Measurements from ENCODE around the gene DISP3. TPM values are rescaled to one million over a fixed set of nuclear protein-coding genes. Genes with fewer than 3 reads are reported as not detected.

The DISP3 gene
- total and polyA plus RNA-seq, 7 donors: under 0.01 to 0.28 (median 0.16) TPM; not detected in 4

- Histone ChIP-seq H3K4me1 (no peaks in the 10 kb centered on the region), H3K27ac (no peak overlapping the region), H3K36me3 (no peaks in the 10 kb centered on the region), H3K27me3 (peaks cover 8 to 71% (median 17%) of the 10 kb centered on the region in 3 donors), H3K9me3 (no peaks in the 10 kb centered on the region), H3K4me3 (no peak overlapping the region)
- TF ChIP-seq EP300 (IDR thresholded peaks at IDR 0.05): no peak
- TF ChIP-seq POLR2AphosphoS5 (IDR thresholded peaks at IDR 0.05): no peak
- TF ChIP-seq POLR2A (IDR thresholded peaks at IDR 0.05): no peak
- no peak for TF ChIP-seq CTCF (IDR thresholded peaks at IDR 0.05)
- DNase-seq: no peak
- intact Hi-C loops (cut with DNase I): no loop called here
- 81 to 92% methylated on average over 6 of the region's 6 CpGs for WGBS, 2 donors
Measured at GRCh38 chr1:11562664-11563063, 83.7 kb downstream of the DISP3 start.

- Histone ChIP-seq H3K27ac (no peak overlapping the region), H3K36me3 (no peaks in the 10 kb centered on the region), H3K9me3 (no peaks in the 10 kb centered on the region), H3K4me1 (no peaks in the 10 kb centered on the region), H3K4me3 (no peak overlapping the region), H3K27me3 (peaks cover 8 to 72% (median 16%) of the 10 kb centered on the region in 3 donors)
- intact Hi-C loops (cut with DNase I): no loop called here
- no peak for DNase-seq
- TF ChIP-seq EP300 (IDR thresholded peaks at IDR 0.05): no peak
- no peak for TF ChIP-seq POLR2AphosphoS5 (IDR thresholded peaks at IDR 0.05)
- no peak for TF ChIP-seq POLR2A (IDR thresholded peaks at IDR 0.05)
- no peak for TF ChIP-seq CTCF (IDR thresholded peaks at IDR 0.05)
- 8 to 16% methylated on average over 14 of the region's 14 CpGs for WGBS, 2 donors
Measured at GRCh38 chr1:11563560-11564069, 84.7 kb downstream of the DISP3 start.

- Histone ChIP-seq H3K27ac (no peak overlapping the region), H3K4me1 (no peaks in the 10 kb centered on the region), H3K27me3 (peaks cover 8 to 67% (median 11%) of the 10 kb centered on the region in 3 donors), H3K4me3 (no peak overlapping the region), H3K36me3 (no peaks in the 10 kb centered on the region), H3K9me3 (no peaks in the 10 kb centered on the region)
- TF ChIP-seq CTCF (IDR thresholded peaks at IDR 0.05): no peak
- no peak for TF ChIP-seq POLR2A (IDR thresholded peaks at IDR 0.05)
- no peak for TF ChIP-seq POLR2AphosphoS5 (IDR thresholded peaks at IDR 0.05)
- no peak for TF ChIP-seq EP300 (IDR thresholded peaks at IDR 0.05)
- DNase-seq: no peak
- 65 to 84% methylated on average over 5 of the region's 5 CpGs for WGBS, 2 donors
- intact Hi-C loops (cut with DNase I): no loop called here
Measured at GRCh38 chr1:11564237-11564636, 85.3 kb downstream of the DISP3 start.

- H3K4me3 ChIP-seq: no peak overlapping the region
- H3K4me1 ChIP-seq: no peaks in the 10 kb centered on the region
- no peak for DNase-seq
- WGBS, 2 donors: 70 to 78% methylated on average over 16 of the region's 16 CpGs
- H3K27ac ChIP-seq: no peak overlapping the region
- no peak for TF ChIP-seq EP300 (IDR thresholded peaks at IDR 0.05)
- no peak for TF ChIP-seq POLR2A (IDR thresholded peaks at IDR 0.05)
- TF ChIP-seq POLR2AphosphoS5 (IDR thresholded peaks at IDR 0.05): no peak
- no peak for TF ChIP-seq CTCF (IDR thresholded peaks at IDR 0.05)
- no peaks in the 10 kb centered on the region for H3K9me3 ChIP-seq
- H3K36me3 ChIP-seq: no peaks in the 10 kb centered on the region
- peaks cover 7 to 67% (median 8%) of the 10 kb centered on the region in 3 donors for H3K27me3 ChIP-seq
- intact Hi-C loops (cut with DNase I): no loop called here
Measured at GRCh38 chr1:11566042-11566850, 87.3 kb downstream of the DISP3 start.
